GM12878 (cell line): ENCODE measurements around the gene FAM161A. TPM values are rescaled to one million over a fixed set of nuclear protein-coding genes. Genes with fewer than 3 reads are reported as not detected.

Experiments used
- BRCA1 ChIP-seq: IDR thresholded peaks from 2 replicates; pipeline ENCODE4 v1.6.1; 2011; ENCODE audit warnings: low read depth, low read length, improper control_type of control experiment
- CEBPB ChIP-seq, 2 experiments: fragments of 150-350 bp in 1 of 2; IDR thresholded peaks; 2 replicates each; pipeline ENCODE4 v1.6.1; 2012 to 2014; ENCODE audit warnings: low read depth in 2 of 2, low read length in 2 of 2, borderline replicate concordance in 1 of 2, inconsistent platforms in 1 of 2
- CUX1 ChIP-seq: IDR thresholded peaks from 2 replicates; pipeline ENCODE4 v1.6.1; 2012; ENCODE audit warnings: improper control_type of control experiment, low read depth, low read length; ENCODE audit not compliant: insufficient replicate concordance
- FOXM1 ChIP-seq: IDR thresholded peaks from 2 replicates; pipeline ENCODE4 v1.6.1; 2012; ENCODE audit warnings: low read depth, mild to moderate bottlenecking, inconsistent platforms, low read length, moderate library complexity
- KLF5 ChIP-seq: fragments of 450-650 bp; IDR thresholded peaks from 2 replicates; pipeline ENCODE4 v1.6.1; 2014; ENCODE audit warnings: mild to moderate bottlenecking; ENCODE audit not compliant: partially characterized antibody
- MLLT1 ChIP-seq: fragments of 450-650 bp; IDR thresholded peaks from 2 replicates; pipeline ENCODE4 v1.6.1; 2016; ENCODE audit warnings: mild to moderate bottlenecking
- NFIC ChIP-seq: IDR thresholded peaks from 2 replicates; pipeline ENCODE4 v1.6.1; 2012; ENCODE audit warnings: low read depth, mild to moderate bottlenecking, inconsistent platforms, low read length, moderate library complexity
- NRF1 ChIP-seq: conservative IDR thresholded peaks from 2 replicates; pipeline ENCODE4 v1.6.1; 2011; ENCODE audit warnings: mild to moderate bottlenecking, low read depth, low read length, improper control_type of control experiment
- PBX3 ChIP-seq: IDR thresholded peaks from 2 replicates; pipeline ENCODE4 v1.6.1; 2011; ENCODE audit warnings: mild to moderate bottlenecking, low read depth, low read length, moderate library complexity; ENCODE audit not compliant: insufficient replicate concordance
- PML ChIP-seq: IDR thresholded peaks from 2 replicates; pipeline ENCODE4 v1.6.1; 2012; ENCODE audit warnings: low read length, inconsistent platforms
- SMC3 ChIP-seq: IDR thresholded peaks from 2 replicates; pipeline ENCODE4 v1.6.1; 2011; ENCODE audit warnings: low read length, improper control_type of control experiment, borderline replicate concordance
- ZNF274 ChIP-seq: IDR thresholded peaks from one replicate; pipeline ENCODE4 v1.8.0; 2011; ENCODE audit not compliant: insufficient read length, insufficient read depth
- ZZZ3 ChIP-seq: IDR thresholded peaks from 2 replicates; pipeline ENCODE4 v1.6.1; 2011; ENCODE audit warnings: low read depth; ENCODE audit not compliant: control insufficient read depth, insufficient read length
- polyA plus RNA-seq, 11 experiments: library from polyadenylated mRNA; depleted of rRNA in 4 of 11; unstranded in 6 of 11; stranded (reverse) in 5 of 11; fragments of >200 nt; fragmentation: Nextera tagmentation in 4 of 11; fragmentation: Illumina TruSeq in 1 of 11; extraction: Ambion mirVana in 4 of 11; extraction: Trizol in 1 of 11; gene quantifications; 1 replicate in 1 of 11; 2 replicates in 10 of 11; pipeline versions ENCODE4 v1.2.1 to v1.2.3, GENCODE V29; 2011 to 2016; ENCODE audit warnings: inconsistent platforms in 2 of 11, missing spikeins in 2 of 11, low read depth in 1 of 11
- total RNA-seq, 4 experiments: library from RNA; depleted of rRNA in 3 of 4; stranded (reverse); fragments of >200 nt in 3 of 4; fragmentation: Illumina TruSeq in 1 of 4; extraction: Trizol in 1 of 4; gene quantifications; 2 replicates each; pipeline versions ENCODE4 v1.2.1 to v1.2.3, GENCODE V29; 2013 to 2021

Gene FAM161A
- total and polyA plus RNA-seq, 10 of the 15 experiments (the other 5 are each of a cell fraction or from before 2014, with no cell fraction given) = 2.2 to 12.2 (median 8.9) TPM

- TF ChIP-seq CUX1 (no peak), ZZZ3 (no peak), PBX3 (no peak), MLLT1 (no peak), KLF5 (no peak), SMC3 (no peak), BRCA1 (no peak), PML (no peak), NRF1 (no peak), NFIC (peak; percentile 81), ZNF274 (no peak), FOXM1 (peak; percentile 49; the same call in 1 of the 2 replicates), CEBPB (IDR thresholded peaks at IDR 0.05; ENCODE audit: borderline replicate concordance in 1 of 2, low read depth in 2 of 2, low read length in 2 of 2) (0 out of 4 replicates have a peak, but pooled peaks of 1 of the 2 experiments have one; percentile 45)
Measured at GRCh38 chr2:61807036-61807757, 46.7 kb downstream of the FAM161A start (continued).
